Measurements from ENCODE around the gene LPCAT3.

LPCAT3 gene

GRCh38 chr12:7039403-7039802 is 21.1 kb upstream of the LPCAT3 start:
- ChIA-PET CTCF (interaction anchor here (0.6 kb wide), 2 partner anchors 22 to 34 kb away, joined by 3 to 4 read pairs; no protein-coding TSS in a partner anchor), POLR2A (no interaction called here)
- no peak for TF ChIP-seq SCRT2 (tag by site-specific recombination; IDR thresholded peaks at IDR 0.05)
- TF ChIP-seq AEBP2 (tag by site-specific recombination; IDR thresholded peaks at IDR 0.05; ENCODE audit: borderline replicate concordance) = no peak
- TF ChIP-seq ZNF658 (tag by site-specific recombination; IDR thresholded peaks at IDR 0.05) = no peak
- no peak for TF ChIP-seq BCL11B (tag by site-specific recombination; IDR thresholded peaks at IDR 0.05; ENCODE audit: low read depth)
- no peak for TF ChIP-seq PRDM2 (tag by site-specific recombination; IDR thresholded peaks at IDR 0.05; ENCODE audit: borderline replicate concordance)
- no peak for TF ChIP-seq ZNF394 (tag by site-specific recombination; IDR thresholded peaks at IDR 0.05; ENCODE audit: borderline replicate concordance)
- no peak for TF ChIP-seq ZNF16 (tag by site-specific recombination; IDR thresholded peaks at IDR 0.05; ENCODE audit: low read depth)
- TF ChIP-seq ZNF521 (tag by site-specific recombination; IDR thresholded peaks at IDR 0.05) = no peak
- no peak for TF ChIP-seq ZNF18 (tag by site-specific recombination; IDR thresholded peaks at IDR 0.05)
- TF ChIP-seq ZNF155 (tag by site-specific recombination; IDR thresholded peaks at IDR 0.05) = no peak
- no peak for TF ChIP-seq ZNF768 (tag by site-specific recombination; IDR thresholded peaks at IDR 0.05)
- no peak for TF ChIP-seq ZNF449 (tag by site-specific recombination; IDR thresholded peaks at IDR 0.05)
- TF ChIP-seq PRDM4 (tag by site-specific recombination; IDR thresholded peaks at IDR 0.05) = no peak
- TF ChIP-seq ZNF324 (tag by site-specific recombination; IDR thresholded peaks at IDR 0.05) = no peak
- TF ChIP-seq ZNF580 (tag by site-specific recombination; IDR thresholded peaks at IDR 0.05) = no peak
- no peak for TF ChIP-seq TSHZ1 (tag by site-specific recombination; IDR thresholded peaks at IDR 0.05; ENCODE audit: borderline replicate concordance)
- TF ChIP-seq ZNF610 (tag by site-specific recombination; IDR thresholded peaks at IDR 0.05; ENCODE audit: borderline replicate concordance) = no peak
- no peak for TF ChIP-seq ZNF404 (tag by site-specific recombination; IDR thresholded peaks at IDR 0.05)
- Histone ChIP-seq H3K9me3 (ENCODE audit: control insufficient read depth, insufficient read depth, low read depth, low read length) (no peaks in the 10 kb centered on the region), H3K36me3 (ENCODE audit: control insufficient read depth in 2 of 2, insufficient read depth in 1 of 2, low read length in 2 of 2) (no peaks in the 10 kb centered on the region), H3K4me1 (ENCODE audit: control insufficient read depth, insufficient read depth, low read length) (0 out of 2 replicates have a peak, but pooled peaks cover 3% of the 10 kb centered on the region), H3K27ac (ENCODE audit: extremely low read depth, low read depth, low read length) (no peak overlapping the region), H3K4me3 (ENCODE audit: low read depth, low read length) (no peak overlapping the region)

Data from HEK293 (cell line).